Measurements from ENCODE around the gene AMN1.
A peak's percentile ranks its signal among the peaks of the same experiment; 100 is the strongest.
"Not testable (repeated sequence)": the region's sequence is repeated elsewhere in the genome, so short reads cannot be mapped to it uniquely, and the experiment has no call there.

The AMN1 gene

DNA sequence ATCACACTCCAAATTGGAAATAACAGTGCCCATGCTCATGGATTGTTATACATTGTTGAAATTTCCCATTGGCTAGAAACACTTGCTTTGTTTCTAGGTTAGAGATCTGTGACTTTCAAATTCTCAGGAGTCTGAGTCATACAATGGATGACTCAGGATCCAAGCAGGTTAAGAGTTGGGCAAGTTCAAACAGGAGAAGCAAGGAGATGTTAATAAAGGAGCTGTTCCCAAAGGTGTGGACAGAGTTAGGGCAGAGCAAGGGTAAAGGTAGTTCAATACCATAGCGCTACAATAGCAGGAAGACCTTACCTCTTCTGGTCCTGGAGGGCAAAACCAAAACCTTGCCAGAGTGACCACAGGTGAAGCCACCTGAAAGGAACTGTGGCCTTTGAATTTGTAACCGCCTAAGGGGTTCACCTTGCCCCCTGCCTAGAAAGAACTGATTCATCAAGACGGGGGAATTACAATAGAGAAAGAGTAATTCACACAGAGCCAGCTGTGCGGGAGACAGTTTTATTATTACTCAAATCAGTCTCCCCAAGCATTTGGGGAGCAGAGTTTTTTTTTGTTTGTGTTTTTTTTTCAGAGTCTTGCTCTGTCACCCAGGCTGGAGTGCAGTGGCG, 4.2 kb upstream of the AMN1 start:
- peak; percentile 62 for DNase-seq (ENCODE audit: low spot score)

- not testable (repeated sequence) for DNase-seq (ENCODE audit: low spot score)
These were observed 2.4 kb upstream of the AMN1 start for GRCh38 chr12:31731203-31731602.

DNA sequence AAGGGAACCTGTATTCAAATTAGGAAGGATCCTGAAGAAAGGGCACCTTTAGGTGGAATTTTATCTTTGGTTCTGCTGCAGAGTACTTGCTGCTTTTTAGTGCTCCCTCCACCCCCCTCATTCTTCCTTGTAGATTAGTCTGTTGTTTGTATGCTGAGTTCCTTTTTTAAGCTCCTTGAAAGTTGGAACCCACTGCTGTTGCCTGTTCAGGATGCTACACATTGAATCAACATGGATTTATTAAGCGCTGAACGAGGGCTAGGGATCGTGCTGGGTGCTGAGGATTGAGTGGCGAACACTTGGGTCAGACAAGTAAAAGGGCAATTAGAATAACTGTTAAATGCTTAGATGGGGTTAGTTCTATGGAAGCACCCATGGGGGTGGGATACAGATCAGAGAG, 884 bp upstream of the AMN1 start:
- DNase-seq (ENCODE audit: low spot score), result no peak

- peak; percentile 19 for DNase-seq (ENCODE audit: low spot score)
These were observed 418 bp downstream of the AMN1 start for GRCh38 chr12:31728289-31728916.

DNA sequence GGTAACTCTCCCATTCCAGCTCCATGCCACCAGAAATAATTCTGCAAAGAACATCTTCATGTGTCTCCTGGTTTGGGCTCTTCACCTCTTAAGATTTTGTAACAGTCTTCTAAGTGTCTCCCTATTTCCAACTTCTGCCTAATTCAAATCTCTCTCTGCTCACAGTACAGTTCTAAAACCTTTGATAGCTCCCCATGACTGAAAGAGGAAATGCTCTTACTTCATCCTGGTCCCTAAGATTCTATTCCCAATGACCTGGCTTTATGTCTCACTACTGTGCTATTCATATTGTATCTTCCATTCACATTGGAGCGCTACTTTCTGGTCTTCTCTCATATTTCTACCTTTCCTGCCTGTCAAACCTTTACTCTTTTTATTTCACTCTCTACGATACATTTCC, 1.6 kb downstream of the AMN1 start:
- no peak for DNase-seq (ENCODE audit: low spot score)

DNA sequence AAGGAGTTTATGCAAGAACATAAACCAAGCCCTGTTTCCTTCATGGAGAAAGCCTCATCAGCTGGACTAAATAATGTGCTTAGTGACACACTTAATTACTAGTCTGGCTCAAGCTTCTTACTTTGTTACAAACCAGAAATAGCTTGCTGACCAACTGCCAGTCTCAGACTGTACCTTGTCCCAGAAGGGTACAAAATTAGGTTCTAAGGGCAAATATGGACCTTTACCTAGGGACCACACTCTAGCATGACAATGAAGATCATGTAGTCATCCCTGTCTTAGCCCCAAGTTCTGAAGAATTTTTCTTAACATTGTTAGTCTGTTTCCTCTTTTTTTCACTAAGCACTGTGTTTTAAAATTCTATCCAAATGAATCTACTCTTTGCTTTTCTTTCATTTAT, 2.2 kb downstream of the AMN1 start:
- DNase-seq (ENCODE audit: low spot score), result no peak

GRCh38 chr12:31724557-31724956, 4.3 kb downstream of the AMN1 start:
- DNase-seq (ENCODE audit: low spot score), result no peak

DNA sequence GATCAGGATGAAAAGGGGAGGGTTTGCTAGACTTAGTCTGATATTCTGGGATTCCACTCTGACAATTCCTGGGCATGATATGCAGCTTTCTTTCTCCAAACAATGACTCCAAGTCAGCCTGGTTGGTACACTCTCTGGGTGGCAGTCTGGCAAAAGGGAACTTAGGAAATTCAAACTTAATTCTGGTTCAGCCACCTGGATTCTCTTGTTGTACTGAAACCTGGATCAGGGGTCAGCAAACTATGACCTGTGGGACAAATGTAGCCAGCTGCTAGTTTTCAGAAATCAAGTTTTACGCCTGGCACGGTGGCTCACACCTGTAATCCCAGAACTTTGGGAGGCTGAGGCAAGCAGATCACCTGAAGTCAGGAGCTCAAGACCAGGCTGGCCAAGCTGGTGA, 6.2 kb downstream of the AMN1 start:
- no peak for DNase-seq (ENCODE audit: low spot score)

DNA sequence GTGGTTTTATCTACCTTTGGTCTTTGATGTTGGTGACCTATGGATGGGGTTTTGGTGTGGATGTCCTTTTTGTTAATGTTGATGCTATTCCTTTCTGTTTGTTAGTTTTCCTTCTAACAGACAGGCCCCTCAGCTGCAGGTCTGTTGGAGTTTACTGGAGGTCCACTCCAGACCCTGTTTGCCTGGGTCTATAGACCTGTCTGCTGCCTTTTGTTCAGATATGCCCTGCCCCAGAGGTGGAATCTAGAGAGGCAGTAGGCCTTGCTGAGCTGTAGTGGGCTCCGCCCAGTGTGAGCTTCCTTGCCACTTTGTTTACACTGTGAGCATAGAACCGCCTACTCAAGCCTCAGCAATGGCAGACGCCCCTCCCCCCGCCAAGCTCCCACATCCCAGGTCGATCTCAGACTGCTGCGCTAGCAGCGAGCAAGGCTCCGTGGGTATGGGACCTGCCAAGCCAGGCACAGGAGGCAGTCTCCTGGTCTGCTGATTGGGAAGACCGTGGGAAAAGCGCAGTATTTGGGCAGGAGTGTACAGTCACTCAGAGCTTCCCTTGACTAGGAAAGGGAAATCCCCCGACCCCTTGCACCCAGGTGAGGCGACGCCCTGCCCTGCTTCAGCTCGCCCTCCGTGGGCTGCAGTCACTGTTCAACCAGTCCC, 10.2 kb downstream of the AMN1 start:
- not testable (repeated sequence) for DNase-seq (ENCODE audit: low spot score)

- DNase-seq (ENCODE audit: low spot score), result not testable (repeated sequence)
These were observed 11.8 kb downstream of the AMN1 start for GRCh38 chr12:31716998-31717397.

DNA sequence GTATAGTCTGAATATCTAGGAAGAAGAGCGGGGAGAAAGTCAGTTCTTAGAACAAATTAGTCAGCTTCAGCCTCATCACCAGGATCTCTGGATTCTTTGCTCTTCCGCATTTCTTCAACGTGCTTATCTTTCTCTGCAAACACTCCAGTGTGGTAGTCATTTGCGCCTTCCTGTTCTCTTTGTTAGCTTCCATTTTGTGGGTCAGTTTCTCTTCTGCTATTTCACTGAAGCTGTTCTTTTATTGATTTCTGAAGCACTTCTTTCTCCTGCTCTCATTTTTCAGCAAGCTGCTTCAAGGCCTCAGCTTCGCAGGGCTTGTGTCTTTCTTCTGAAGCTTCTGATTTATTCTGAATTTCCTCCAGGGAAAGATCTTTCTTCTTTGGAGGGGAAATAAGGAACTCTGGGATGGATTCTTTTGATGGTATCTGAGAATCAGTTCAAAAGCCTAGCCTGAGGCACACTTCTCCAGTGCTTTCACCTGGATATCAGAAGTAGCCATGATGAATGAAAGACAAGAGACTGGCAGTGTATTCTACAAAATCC, 13.5 kb downstream of the AMN1 start:
- no peak for DNase-seq (ENCODE audit: low spot score)

- no peak for DNase-seq (ENCODE audit: low spot score)
These were observed 14.2 kb downstream of the AMN1 start for GRCh38 chr12:31714406-31715271.

DNA sequence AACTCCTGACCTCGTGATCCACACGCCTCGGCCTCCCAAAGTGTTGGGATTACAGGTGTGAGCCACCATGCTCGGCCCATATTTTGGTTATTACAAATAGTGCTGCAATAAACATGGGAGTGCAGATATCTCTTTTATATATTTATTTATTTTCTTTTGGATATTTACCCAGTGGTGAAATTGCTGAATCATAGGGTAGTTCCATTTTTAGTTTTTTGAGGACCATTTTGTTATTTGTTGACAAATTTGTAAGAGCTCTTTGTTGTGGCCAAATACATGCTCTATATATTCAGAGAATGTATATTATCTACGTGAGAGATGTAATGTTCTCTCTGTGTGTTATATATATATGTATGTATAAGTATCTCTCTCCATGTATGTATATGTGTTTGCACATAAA, 15.9 kb downstream of the AMN1 start:
- DNase-seq (ENCODE audit: low spot score), result no peak

- DNase-seq (ENCODE audit: low spot score), result no peak
These were observed 18.6 kb downstream of the AMN1 start for GRCh38 chr12:31710021-31710818.

GRCh38 chr12:31708118-31708517, 20.7 kb downstream of the AMN1 start:
- DNase-seq (ENCODE audit: low spot score), result not testable (repeated sequence)

GRCh38 chr12:31705621-31706020, 23.2 kb downstream of the AMN1 start:
- DNase-seq (ENCODE audit: low spot score), result no peak

GRCh38 chr12:31702047-31702446, 26.8 kb downstream of the AMN1 start:
- DNase-seq (ENCODE audit: low spot score), result no peak

- not testable (repeated sequence) for DNase-seq (ENCODE audit: low spot score)
These were observed 38.9 kb downstream of the AMN1 start for GRCh38 chr12:31689921-31690320.

DNA sequence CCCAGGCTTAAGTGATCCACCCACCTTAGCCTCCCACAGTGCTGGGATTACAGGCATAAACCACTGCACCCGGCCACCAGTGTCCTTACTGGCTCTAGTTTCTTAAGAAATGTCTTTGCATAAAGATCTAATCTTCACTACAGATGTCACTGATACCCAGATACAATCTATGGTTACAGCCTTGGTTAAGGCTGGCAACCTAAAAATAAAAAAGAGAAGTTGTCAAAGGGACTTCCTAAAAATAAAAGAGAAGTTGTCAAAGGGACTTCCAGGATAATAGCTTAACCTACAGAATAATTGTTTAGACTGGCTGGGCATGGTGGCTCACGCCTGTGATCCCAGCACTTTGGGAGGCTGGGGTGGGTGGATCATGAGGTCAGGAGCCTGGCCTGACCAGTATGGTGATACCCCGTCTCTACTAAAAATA, 41.7 kb downstream of the AMN1 start:
- peak; percentile 7 for DNase-seq (ENCODE audit: low spot score)

DNA sequence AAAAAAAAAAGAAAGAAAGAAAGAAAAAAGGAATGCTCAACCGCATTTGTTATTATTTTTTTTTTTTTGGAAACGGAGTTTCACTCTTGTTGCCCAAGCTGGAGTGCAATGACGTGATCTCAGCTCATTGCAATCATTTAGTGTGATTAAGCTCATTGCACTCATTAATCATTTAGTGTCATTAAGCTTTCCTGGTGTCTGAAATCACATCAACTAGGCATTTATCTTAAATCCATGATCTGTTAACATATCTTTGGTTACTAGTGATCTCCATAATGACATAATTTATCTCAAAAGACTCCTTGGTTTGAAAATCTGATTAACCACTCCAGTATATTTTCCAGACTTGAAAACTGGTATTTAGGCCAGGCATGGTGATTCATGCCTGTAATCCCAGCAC, 43.0 kb downstream of the AMN1 start:
- DNase-seq (ENCODE audit: low spot score), result no peak

Data from activated CD4-positive, alpha-beta T cell treated with anti-CD3 and anti-CD28 coated beads, Interleukin-2, Interleukin-4, amounts not matched to agents 100 ng/mL and 50 ng/mL, durations not matched to agents 16 hours and 8 hours (primary cell).